H1 (cell line): ENCODE measurements around the gene PSMD9.

Experiments used
- BACH1 ChIP-seq: IDR thresholded peaks from 2 replicates; pipeline ENCODE4 v1.6.1; 2012; ENCODE audit warnings: low read length, improper control_type of control experiment
- CEBPB ChIP-seq: IDR thresholded peaks from 2 replicates; pipeline ENCODE4 v1.6.1; 2012; ENCODE audit warnings: low read depth, low read length
- HDAC6 ChIP-seq: IDR thresholded peaks from one replicate; pipeline ENCODE4 v1.7.1; 2012; ENCODE audit warnings: low read depth, mild to moderate bottlenecking, inconsistent platforms, low read length, moderate library complexity
- POLR2A ChIP-seq, 2 experiments: IDR thresholded peaks; 1 replicate in 1 of 2; 2 replicates in 1 of 2; pipeline ENCODE4 v1.6.1; 2011; ENCODE audit warnings: low read depth in 2 of 2, low read length in 2 of 2, mild to moderate bottlenecking in 2 of 2; ENCODE audit errors: control extremely low read depth in 1 of 2
- POLR2AphosphoS5 ChIP-seq: IDR thresholded peaks from 2 replicates; pipeline ENCODE4 v1.6.1; 2011; ENCODE audit warnings: low read depth, low read length
- RAD21 ChIP-seq, 2 experiments: IDR thresholded peaks in 1 of 2; conservative IDR thresholded peaks in 1 of 2; 2 replicates each; pipeline ENCODE4 v1.6.1; 2011; ENCODE audit warnings: low read depth in 2 of 2, low read length in 2 of 2, improper control_type of control experiment in 1 of 2, inconsistent platforms in 1 of 2, mild to moderate bottlenecking in 1 of 2, moderate library complexity in 1 of 2
- RXRA ChIP-seq: IDR thresholded peaks from 2 replicates; pipeline ENCODE4 v1.6.1; 2011; ENCODE audit warnings: low read depth, mild to moderate bottlenecking, low read length, moderate library complexity; ENCODE audit not compliant: insufficient read depth
- SP4 ChIP-seq: IDR thresholded peaks from 2 replicates; pipeline ENCODE4 v1.6.1; 2012; ENCODE audit warnings: low read length, inconsistent platforms
- YY1 ChIP-seq: IDR thresholded peaks from 2 replicates; pipeline ENCODE4 v1.6.1; 2011; ENCODE audit warnings: low read depth, mild to moderate bottlenecking, low read length
- TF ChIP-seq, protein P1 (sequence below), 3 experiments: IDR thresholded peaks; 1 replicate in 2 of 3; 2 replicates in 1 of 3; pipeline versions ENCODE4 v1.5.1 to v1.6.1; 2011; ENCODE audit warnings: low read length in 3 of 3, mild to moderate bottlenecking in 3 of 3, inconsistent platforms in 2 of 3, low read depth in 1 of 3, moderate library complexity in 1 of 3; ENCODE audit not compliant: insufficient read depth in 1 of 3; ENCODE audit errors: control extremely low read depth in 1 of 3

DNA sequence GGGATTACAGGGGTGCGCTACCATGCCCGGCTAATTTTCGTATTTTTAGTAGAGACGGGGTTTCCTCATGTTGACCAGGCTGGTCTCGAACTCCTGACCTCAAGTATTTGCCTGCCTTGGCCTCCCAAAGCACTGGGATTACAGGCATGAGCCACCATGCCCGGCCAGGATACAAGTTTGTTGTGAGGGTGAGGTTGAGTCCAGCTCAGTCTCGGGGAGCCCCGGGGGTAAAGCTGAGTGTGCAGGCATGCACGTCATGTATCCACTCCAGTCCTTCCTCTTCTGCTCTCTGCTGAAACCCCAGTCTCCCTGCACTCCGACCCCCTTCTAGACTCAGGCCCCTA is 30.3 kb upstream of the PSMD9 start:
- TF ChIP-seq RXRA (no peak), RAD21 (IDR thresholded peaks at IDR 0.05 in 1 of 2, conservative IDR thresholded peaks at IDR 0.05 in 1 of 2; ENCODE audit: low read depth in 2 of 2, low read length in 2 of 2) (no peak), CEBPB (no peak), SP4 (no peak), POLR2AphosphoS5 (no peak), YY1 (no peak), POLR2A (IDR thresholded peaks at IDR 0.05; ENCODE audit: control extremely low read depth in 1 of 2, low read depth in 2 of 2, low read length in 2 of 2) (no peak), BACH1 (no peak), HDAC6 (no peak)
- TF ChIP-seq, protein P1, sequence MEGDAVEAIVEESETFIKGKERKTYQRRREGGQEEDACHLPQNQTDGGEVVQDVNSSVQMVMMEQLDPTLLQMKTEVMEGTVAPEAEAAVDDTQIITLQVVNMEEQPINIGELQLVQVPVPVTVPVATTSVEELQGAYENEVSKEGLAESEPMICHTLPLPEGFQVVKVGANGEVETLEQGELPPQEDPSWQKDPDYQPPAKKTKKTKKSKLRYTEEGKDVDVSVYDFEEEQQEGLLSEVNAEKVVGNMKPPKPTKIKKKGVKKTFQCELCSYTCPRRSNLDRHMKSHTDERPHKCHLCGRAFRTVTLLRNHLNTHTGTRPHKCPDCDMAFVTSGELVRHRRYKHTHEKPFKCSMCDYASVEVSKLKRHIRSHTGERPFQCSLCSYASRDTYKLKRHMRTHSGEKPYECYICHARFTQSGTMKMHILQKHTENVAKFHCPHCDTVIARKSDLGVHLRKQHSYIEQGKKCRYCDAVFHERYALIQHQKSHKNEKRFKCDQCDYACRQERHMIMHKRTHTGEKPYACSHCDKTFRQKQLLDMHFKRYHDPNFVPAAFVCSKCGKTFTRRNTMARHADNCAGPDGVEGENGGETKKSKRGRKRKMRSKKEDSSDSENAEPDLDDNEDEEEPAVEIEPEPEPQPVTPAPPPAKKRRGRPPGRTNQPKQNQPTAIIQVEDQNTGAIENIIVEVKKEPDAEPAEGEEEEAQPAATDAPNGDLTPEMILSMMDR (IDR thresholded peaks at IDR 0.05; ENCODE audit: control extremely low read depth in 1 of 3, insufficient read depth in 1 of 3, low read depth in 1 of 3, low read length in 3 of 3), result no peak
